ENCODE measurements around the gene ST3GAL3.

Gene ST3GAL3

GRCh38 chr1:43789604-43790550 lies 82.5 kb downstream of the ST3GAL3 start:
- DNase-seq: peak; percentile 10

GRCh38 chr1:43791243-43791642 lies 83.9 kb downstream of the ST3GAL3 start:
- DNase-seq: no peak

- no peak for DNase-seq
Measured at GRCh38 chr1:43796111-43796581, 88.8 kb downstream of the ST3GAL3 start.

- DNase-seq: no peak
Measured at GRCh38 chr1:43797891-43798290, 90.6 kb downstream of the ST3GAL3 start.

GRCh38 chr1:43799656-43800635 lies 92.6 kb downstream of the ST3GAL3 start:
- DNase-seq: no peak

GRCh38 chr1:43800771-43801170 lies 93.4 kb downstream of the ST3GAL3 start:
- no peak for DNase-seq

GRCh38 chr1:43801203-43801602 lies 93.9 kb downstream of the ST3GAL3 start:
- DNase-seq: no peak

GRCh38 chr1:43802356-43802980 lies 95.1 kb downstream of the ST3GAL3 start:
- no peak for DNase-seq

GRCh38 chr1:43803105-43803504 lies 95.8 kb downstream of the ST3GAL3 start:
- no peak for DNase-seq

GRCh38 chr1:43803646-43804045 lies 96.3 kb downstream of the ST3GAL3 start:
- DNase-seq: no peak

GRCh38 chr1:43804569-43804968 lies 97.2 kb downstream of the ST3GAL3 start:
- no peak for DNase-seq

- no peak for DNase-seq
Measured at GRCh38 chr1:43805340-43805739, 98.0 kb downstream of the ST3GAL3 start.

GRCh38 chr1:43806183-43806582 lies 98.8 kb downstream of the ST3GAL3 start:
- no peak for DNase-seq

- DNase-seq: no peak
Measured at GRCh38 chr1:43809097-43809673, 101.8 kb downstream of the ST3GAL3 start.

- no peak for DNase-seq
Measured at GRCh38 chr1:43812579-43812978, 105.2 kb downstream of the ST3GAL3 start.

- no peak for DNase-seq
Measured at GRCh38 chr1:43814401-43814800, 107.1 kb downstream of the ST3GAL3 start.

- DNase-seq: no peak
Measured at GRCh38 chr1:43817304-43817939, 110.1 kb downstream of the ST3GAL3 start.

- no peak for DNase-seq
Measured at GRCh38 chr1:43818691-43819090, 111.4 kb downstream of the ST3GAL3 start.

GRCh38 chr1:43819357-43819756 lies 112.0 kb downstream of the ST3GAL3 start:
- no peak for DNase-seq

- DNase-seq: no peak
Measured at GRCh38 chr1:43821471-43821870, 114.1 kb downstream of the ST3GAL3 start.

- no peak for DNase-seq
Measured at GRCh38 chr1:43822040-43822690, 114.8 kb downstream of the ST3GAL3 start.
